HL-60 (cell line): ENCODE results near the gene NOVA2.

Experiments
- DNase-seq, 2 experiments: peaks; one replicate each; pipeline ENCODE4 v3.0.0-alpha.2; 2010 to 2020; ENCODE audit warnings: low read depth in 1 of 2, low spot score in 1 of 2
- H3K27ac ChIP-seq: fragments of 250-450 bp; sonication (Bioruptor Pico); replicated peaks from 2 replicates; pipeline ENCODE4 v1.5.1; 2020; ENCODE audit warnings: mild to moderate bottlenecking, moderate library complexity
- H3K27me3 ChIP-seq: fragments of 250-450 bp; sonication (Bioruptor Pico); 2 replicates; pipeline ENCODE4 v1.5.1; 2021; ENCODE audit warnings: mild to moderate bottlenecking, moderate library complexity; ENCODE audit not compliant: insufficient read depth, poor library complexity, severe bottlenecking
- H3K4me3 ChIP-seq: replicated peaks from 2 replicates; pipeline ENCODE4 v1.5.1; 2011; ENCODE audit warnings: mild to moderate bottlenecking, control low read depth, low read length; ENCODE audit not compliant: insufficient read depth
- GABPA ChIP-seq: IDR thresholded peaks from 2 replicates; pipeline ENCODE4 v1.6.1; 2012; ENCODE audit warnings: low read depth
- POLR2AphosphoS5 ChIP-seq: IDR thresholded peaks from 2 replicates; pipeline ENCODE4 v1.6.1; 2012; ENCODE audit warnings: low read depth
- SPI1 ChIP-seq: IDR thresholded peaks from 2 replicates; pipeline ENCODE4 v1.6.1; 2012; ENCODE audit warnings: low read depth, mild to moderate bottlenecking, borderline replicate concordance
- TF ChIP-seq, protein P1 (sequence below): IDR thresholded peaks from one replicate; pipeline ENCODE4 v1.5.1; 2011; ENCODE audit warnings: low read length, control low read depth, inconsistent platforms; ENCODE audit not compliant: insufficient read depth
- TF ChIP-seq, protein P2 (sequence below): IDR thresholded peaks from 2 replicates; pipeline ENCODE4 v1.6.1; 2012; ENCODE audit warnings: low read depth; ENCODE audit not compliant: insufficient replicate concordance

The NOVA2 gene

DNA sequence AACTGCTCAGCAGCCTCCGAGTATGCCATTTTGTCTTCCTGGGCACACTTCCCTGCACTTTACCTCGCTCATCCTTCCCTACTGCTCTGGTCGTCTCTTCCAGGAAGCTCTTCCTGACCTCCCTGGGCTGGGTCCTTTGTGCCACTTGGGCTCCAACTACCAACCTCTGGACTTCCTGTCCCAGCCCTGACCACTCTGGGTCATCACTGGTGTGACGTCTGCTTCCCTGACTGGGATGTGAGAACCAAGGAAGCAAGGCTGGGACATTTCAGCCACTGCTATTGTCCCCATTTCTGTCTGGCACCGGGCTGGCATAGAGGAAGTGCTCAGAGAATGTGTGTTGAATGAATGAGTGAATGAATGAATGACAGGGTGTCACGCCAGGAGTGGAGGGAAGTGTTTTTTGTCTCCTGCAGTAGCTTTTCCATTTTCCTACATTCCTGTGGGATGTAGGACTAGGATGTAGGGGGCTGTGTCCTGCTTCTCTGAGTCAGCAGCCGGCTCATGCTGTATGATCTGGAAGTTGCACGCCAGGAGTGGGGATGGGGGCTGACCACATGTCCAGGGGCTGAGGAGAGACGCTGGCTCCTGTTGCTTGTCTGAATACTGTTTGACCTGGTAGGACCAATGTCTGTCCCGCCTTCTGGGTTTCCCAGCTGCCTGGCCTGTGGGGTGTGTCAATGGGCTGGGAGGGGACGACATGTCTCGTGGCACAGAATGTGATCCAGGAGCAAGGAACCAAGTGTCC lies 14.7 kb downstream of the NOVA2 start:
- TF ChIP-seq POLR2AphosphoS5 (no peak), SPI1 (no peak), GABPA (no peak)
- TF ChIP-seq, protein P1, sequence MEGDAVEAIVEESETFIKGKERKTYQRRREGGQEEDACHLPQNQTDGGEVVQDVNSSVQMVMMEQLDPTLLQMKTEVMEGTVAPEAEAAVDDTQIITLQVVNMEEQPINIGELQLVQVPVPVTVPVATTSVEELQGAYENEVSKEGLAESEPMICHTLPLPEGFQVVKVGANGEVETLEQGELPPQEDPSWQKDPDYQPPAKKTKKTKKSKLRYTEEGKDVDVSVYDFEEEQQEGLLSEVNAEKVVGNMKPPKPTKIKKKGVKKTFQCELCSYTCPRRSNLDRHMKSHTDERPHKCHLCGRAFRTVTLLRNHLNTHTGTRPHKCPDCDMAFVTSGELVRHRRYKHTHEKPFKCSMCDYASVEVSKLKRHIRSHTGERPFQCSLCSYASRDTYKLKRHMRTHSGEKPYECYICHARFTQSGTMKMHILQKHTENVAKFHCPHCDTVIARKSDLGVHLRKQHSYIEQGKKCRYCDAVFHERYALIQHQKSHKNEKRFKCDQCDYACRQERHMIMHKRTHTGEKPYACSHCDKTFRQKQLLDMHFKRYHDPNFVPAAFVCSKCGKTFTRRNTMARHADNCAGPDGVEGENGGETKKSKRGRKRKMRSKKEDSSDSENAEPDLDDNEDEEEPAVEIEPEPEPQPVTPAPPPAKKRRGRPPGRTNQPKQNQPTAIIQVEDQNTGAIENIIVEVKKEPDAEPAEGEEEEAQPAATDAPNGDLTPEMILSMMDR = no peak
- TF ChIP-seq, protein P2, sequence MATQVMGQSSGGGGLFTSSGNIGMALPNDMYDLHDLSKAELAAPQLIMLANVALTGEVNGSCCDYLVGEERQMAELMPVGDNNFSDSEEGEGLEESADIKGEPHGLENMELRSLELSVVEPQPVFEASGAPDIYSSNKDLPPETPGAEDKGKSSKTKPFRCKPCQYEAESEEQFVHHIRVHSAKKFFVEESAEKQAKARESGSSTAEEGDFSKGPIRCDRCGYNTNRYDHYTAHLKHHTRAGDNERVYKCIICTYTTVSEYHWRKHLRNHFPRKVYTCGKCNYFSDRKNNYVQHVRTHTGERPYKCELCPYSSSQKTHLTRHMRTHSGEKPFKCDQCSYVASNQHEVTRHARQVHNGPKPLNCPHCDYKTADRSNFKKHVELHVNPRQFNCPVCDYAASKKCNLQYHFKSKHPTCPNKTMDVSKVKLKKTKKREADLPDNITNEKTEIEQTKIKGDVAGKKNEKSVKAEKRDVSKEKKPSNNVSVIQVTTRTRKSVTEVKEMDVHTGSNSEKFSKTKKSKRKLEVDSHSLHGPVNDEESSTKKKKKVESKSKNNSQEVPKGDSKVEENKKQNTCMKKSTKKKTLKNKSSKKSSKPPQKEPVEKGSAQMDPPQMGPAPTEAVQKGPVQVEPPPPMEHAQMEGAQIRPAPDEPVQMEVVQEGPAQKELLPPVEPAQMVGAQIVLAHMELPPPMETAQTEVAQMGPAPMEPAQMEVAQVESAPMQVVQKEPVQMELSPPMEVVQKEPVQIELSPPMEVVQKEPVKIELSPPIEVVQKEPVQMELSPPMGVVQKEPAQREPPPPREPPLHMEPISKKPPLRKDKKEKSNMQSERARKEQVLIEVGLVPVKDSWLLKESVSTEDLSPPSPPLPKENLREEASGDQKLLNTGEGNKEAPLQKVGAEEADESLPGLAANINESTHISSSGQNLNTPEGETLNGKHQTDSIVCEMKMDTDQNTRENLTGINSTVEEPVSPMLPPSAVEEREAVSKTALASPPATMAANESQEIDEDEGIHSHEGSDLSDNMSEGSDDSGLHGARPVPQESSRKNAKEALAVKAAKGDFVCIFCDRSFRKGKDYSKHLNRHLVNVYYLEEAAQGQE = no peak
- no peak overlapping the region for H3K27ac ChIP-seq
- no peaks in the 10 kb centered on the region for H3K27me3 ChIP-seq
- DNase-seq = no peak
- H3K4me3 ChIP-seq = no peak overlapping the region

DNA sequence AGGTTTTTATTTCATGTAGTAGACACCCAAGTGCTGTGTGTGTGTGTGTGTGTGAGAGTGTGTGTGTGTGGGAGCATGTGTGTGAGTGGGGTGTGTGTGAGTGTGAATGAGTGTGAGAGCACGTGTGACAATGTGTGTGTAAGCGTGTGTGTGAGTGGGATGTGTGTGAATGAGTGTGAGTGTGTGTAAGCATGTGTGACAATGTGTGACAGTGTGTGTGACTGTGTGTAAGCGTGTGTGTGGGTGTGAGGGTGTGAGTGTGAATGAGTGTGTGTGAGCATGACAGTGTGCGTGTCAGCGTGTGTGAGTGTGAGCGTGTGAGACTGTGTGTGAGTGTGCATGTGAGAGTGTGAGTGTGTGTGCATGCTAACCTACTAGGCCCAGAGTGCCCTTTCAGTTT lies 15.3 kb downstream of the NOVA2 start:
- no peak overlapping the region for H3K4me3 ChIP-seq
- no peak overlapping the region for H3K27ac ChIP-seq
- no peak for DNase-seq
- H3K27me3 ChIP-seq = no peaks in the 10 kb centered on the region
- no peak for TF ChIP-seq SPI1
- TF ChIP-seq, protein P1 = no peak

DNA sequence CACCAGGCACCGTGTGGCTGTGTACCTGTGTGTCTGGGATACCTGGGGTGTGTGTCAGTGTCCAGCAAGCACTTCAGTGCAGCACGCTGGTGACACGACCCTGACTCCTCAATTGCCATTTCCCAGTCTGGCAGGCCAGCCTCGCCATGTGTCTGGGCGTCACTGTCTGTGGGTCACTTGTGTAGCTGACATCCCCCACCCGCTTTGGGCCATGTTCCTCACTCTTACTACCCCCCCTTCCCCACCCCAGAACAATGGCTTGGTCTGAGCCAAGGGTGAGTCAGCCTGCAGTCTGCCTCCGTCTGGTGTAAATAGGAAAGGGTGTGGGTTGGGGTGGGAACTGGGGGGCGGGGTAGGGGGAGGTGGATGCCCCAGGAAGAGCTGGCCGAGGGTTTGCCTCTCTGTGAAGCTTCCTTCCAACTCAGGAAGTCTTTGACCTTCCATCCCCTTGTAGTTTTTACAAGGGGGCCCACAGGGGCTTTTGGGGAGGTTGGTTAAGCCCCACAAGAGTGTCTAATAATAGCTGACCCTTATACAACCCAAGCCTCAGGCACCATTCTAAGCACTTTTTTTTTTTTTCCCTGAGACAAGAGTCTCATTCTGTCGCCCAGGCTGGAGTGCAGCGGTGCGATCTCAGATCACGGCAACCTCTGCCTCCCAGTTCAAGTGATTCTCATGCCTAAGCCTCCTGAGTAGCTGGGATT lies 17.6 kb downstream of the NOVA2 start:
- Histone ChIP-seq H3K4me3 (no peak overlapping the region), H3K27ac (no peak overlapping the region)
- TF ChIP-seq GABPA = no peak
- TF ChIP-seq, protein P1 = no peak
- TF ChIP-seq SPI1 = no peak
- no peak for TF ChIP-seq POLR2AphosphoS5
- TF ChIP-seq, protein P2 = no peak

DNA sequence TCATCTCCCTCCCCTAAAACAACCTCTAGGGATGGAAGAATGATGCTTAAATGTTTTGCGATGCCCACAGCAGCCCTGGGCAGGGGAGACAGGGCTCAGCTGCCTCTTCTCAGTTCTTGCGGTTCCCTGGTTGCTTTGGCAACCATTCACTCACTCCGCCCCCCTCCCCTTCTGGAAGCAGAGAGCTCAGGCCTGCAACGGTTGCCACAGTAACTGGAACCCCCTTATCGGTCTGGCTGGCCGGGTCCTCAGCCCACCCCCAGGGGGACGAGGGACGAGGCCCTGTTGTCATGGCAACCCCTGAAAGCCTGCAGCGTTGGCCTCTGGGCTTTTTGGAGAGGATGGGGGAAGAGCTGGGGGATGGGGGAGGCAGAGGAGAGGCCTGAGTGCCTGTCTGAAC lies 19.5 kb downstream of the NOVA2 start:
- TF ChIP-seq GABPA (no peak), POLR2AphosphoS5 (no peak), SPI1 (no peak)
- TF ChIP-seq, protein P2 = no peak
- TF ChIP-seq, protein P1 = no peak
- H3K27ac ChIP-seq = no peak overlapping the region
- no peak overlapping the region for H3K4me3 ChIP-seq
- no peaks in the 10 kb centered on the region for H3K27me3 ChIP-seq
- DNase-seq = no peak

More for the DNA sequence above, 17.6 kb downstream of the NOVA2 start:
- no peaks in the 10 kb centered on the region for H3K27me3 ChIP-seq
- DNase-seq = no peak
